Hepatocyte (in vitro differentiated cells): ENCODE measurements around the gene CCIN. TPM values are rescaled to one million over a fixed set of nuclear protein-coding genes. Genes with fewer than 3 reads are reported as not detected.

Source experiments
- DNase-seq: peaks from one replicate; pipeline ENCODE4 v3.0.0-alpha.2; 2016; ENCODE audit warnings: low spot score
- H2AFZ ChIP-seq: fragments of 200-600 bp; sonication (generic); 2 replicates; pipeline ENCODE4 v1.6.0; 2016; ENCODE audit warnings: antibody characterized with exemption, mild to moderate bottlenecking
- H3K27ac ChIP-seq: fragments of 200-600 bp; sonication (generic); 2 replicates; pipeline ENCODE4 v1.5.1; 2016; ENCODE audit warnings: mild to moderate bottlenecking
- H3K27me3 ChIP-seq: fragments of 200-600 bp; sonication (generic); 2 replicates; pipeline ENCODE4 v1.6.1; 2016
- H3K36me3 ChIP-seq: fragments of 200-600 bp; sonication (generic); replicated peaks from 2 replicates; pipeline ENCODE4 v1.5.1; 2016; ENCODE audit warnings: low read depth; ENCODE audit not compliant: insufficient read depth
- H3K4me1 ChIP-seq: fragments of 200-600 bp; sonication (generic); 2 replicates; pipeline ENCODE4 v1.5.1; 2016; ENCODE audit warnings: mild to moderate bottlenecking, moderate library complexity; ENCODE audit not compliant: insufficient read depth
- H3K4me2 ChIP-seq: fragments of 200-600 bp; sonication (generic); 2 replicates; pipeline ENCODE4 v1.6.0; 2016
- H3K4me3 ChIP-seq: fragments of 200-600 bp; sonication (generic); 2 replicates; pipeline ENCODE4 v1.5.1; 2016; ENCODE audit warnings: mild to moderate bottlenecking
- H3K79me2 ChIP-seq: fragments of 200-600 bp; sonication (generic); 2 replicates; pipeline ENCODE4 v1.6.0; 2017; ENCODE audit warnings: mild to moderate bottlenecking
- H3K9me2 ChIP-seq: fragments of 200-600 bp; sonication (generic); replicated peaks from 2 replicates; pipeline ENCODE4 v1.6.0; 2017; ENCODE audit warnings: mild to moderate bottlenecking; ENCODE audit not compliant: insufficient read depth
- H3K9me3 ChIP-seq: fragments of 200-600 bp; sonication (generic); 2 replicates; pipeline ENCODE4 v1.5.1; 2016; ENCODE audit warnings: low read depth, mild to moderate bottlenecking
- H4K20me1 ChIP-seq: fragments of 200-600 bp; sonication (generic); 2 replicates; pipeline ENCODE4 v1.6.0; 2016; ENCODE audit warnings: mild to moderate bottlenecking; ENCODE audit not compliant: insufficient read depth, poor library complexity, severe bottlenecking
- EZH2 ChIP-seq: fragments of 200-600 bp; sonication (generic); IDR thresholded peaks from 2 replicates; pipeline ENCODE4 v1.6.1; 2016; ENCODE audit warnings: antibody characterized with exemption, mild to moderate bottlenecking, borderline replicate concordance
- EZH2phosphoT487 ChIP-seq: fragments of 200-600 bp; sonication (generic); IDR thresholded peaks from one replicate; pipeline ENCODE4 v1.6.1; 2018; ENCODE audit warnings: antibody characterized with exemption, mild to moderate bottlenecking, low read depth, moderate library complexity; ENCODE audit not compliant: unreplicated experiment, severe bottlenecking
- WGBS: methylation state at CpG from one replicate; pipeline ENCODE4 v1.1.6; 2016; ENCODE audit warnings: low lambda C conversion rate; ENCODE audit errors: missing lambda C conversion rate; 5-methylcytosine and 5-hydroxymethylcytosine counted together
- polyA plus RNA-seq: library from polyadenylated mRNA; unstranded; fragments of >200 nt; fragmentation: Nextera tagmentation; extraction: Ambion mirVana; gene quantifications from 2 replicates; pipeline ENCODE4 v1.2.1, GENCODE V29; 2016
- total RNA-seq: library from RNA; depleted of rRNA; stranded (reverse); fragments of >200 nt; gene quantifications from 2 replicates; pipeline ENCODE4 v1.2.3, GENCODE V29; 2014
- TF ChIP-seq, protein P1 (sequence below): fragments of 200-600 bp; sonication (generic); IDR thresholded peaks from 2 replicates; pipeline ENCODE4 v1.5.1; 2016; ENCODE audit warnings: antibody characterized with exemption, mild to moderate bottlenecking; ENCODE audit not compliant: poor library complexity

Gene CCIN
- total and polyA plus RNA-seq, 2 experiments from 2014 or later = not detected

- peaks cover 42% of the 10 kb centered on the region for H4K20me1 ChIP-seq
- no peaks in the 10 kb centered on the region for H3K9me2 ChIP-seq
- H3K9me3 ChIP-seq = no peaks in the 10 kb centered on the region
- H3K4me3 ChIP-seq = no peak overlapping the region
- H3K4me1 ChIP-seq = no peaks in the 10 kb centered on the region
- no peak overlapping the region for H3K27ac ChIP-seq
- H2AFZ ChIP-seq = no peak overlapping the region
- no peaks in the 10 kb centered on the region for H3K27me3 ChIP-seq
- TF ChIP-seq, protein P1, sequence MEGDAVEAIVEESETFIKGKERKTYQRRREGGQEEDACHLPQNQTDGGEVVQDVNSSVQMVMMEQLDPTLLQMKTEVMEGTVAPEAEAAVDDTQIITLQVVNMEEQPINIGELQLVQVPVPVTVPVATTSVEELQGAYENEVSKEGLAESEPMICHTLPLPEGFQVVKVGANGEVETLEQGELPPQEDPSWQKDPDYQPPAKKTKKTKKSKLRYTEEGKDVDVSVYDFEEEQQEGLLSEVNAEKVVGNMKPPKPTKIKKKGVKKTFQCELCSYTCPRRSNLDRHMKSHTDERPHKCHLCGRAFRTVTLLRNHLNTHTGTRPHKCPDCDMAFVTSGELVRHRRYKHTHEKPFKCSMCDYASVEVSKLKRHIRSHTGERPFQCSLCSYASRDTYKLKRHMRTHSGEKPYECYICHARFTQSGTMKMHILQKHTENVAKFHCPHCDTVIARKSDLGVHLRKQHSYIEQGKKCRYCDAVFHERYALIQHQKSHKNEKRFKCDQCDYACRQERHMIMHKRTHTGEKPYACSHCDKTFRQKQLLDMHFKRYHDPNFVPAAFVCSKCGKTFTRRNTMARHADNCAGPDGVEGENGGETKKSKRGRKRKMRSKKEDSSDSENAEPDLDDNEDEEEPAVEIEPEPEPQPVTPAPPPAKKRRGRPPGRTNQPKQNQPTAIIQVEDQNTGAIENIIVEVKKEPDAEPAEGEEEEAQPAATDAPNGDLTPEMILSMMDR = no peak
- H3K36me3 ChIP-seq = no peaks in the 10 kb centered on the region
- no peak for DNase-seq
- 77% methylated on average over 4 of the region's 4 CpGs for WGBS
- H3K79me2 ChIP-seq = peaks cover 28% of the 10 kb centered on the region
- no peak overlapping the region for H3K4me2 ChIP-seq
Measured at GRCh38 chr9:36213989-36214388, 44.8 kb downstream of the CCIN start.

- H3K27ac ChIP-seq = no peak overlapping the region
- H4K20me1 ChIP-seq = peaks cover 36% of the 10 kb centered on the region
- H2AFZ ChIP-seq = no peak overlapping the region
- H3K4me2 ChIP-seq = no peak overlapping the region
- peaks cover 22% of the 10 kb centered on the region for H3K79me2 ChIP-seq
- no peaks in the 10 kb centered on the region for H3K9me3 ChIP-seq
- no peaks in the 10 kb centered on the region for H3K27me3 ChIP-seq
- no peak for DNase-seq
- no peaks in the 10 kb centered on the region for H3K36me3 ChIP-seq
- no peaks in the 10 kb centered on the region for H3K9me2 ChIP-seq
- no peaks in the 10 kb centered on the region for H3K4me1 ChIP-seq
- H3K4me3 ChIP-seq = no peak overlapping the region
- TF ChIP-seq EZH2phosphoT487 (no peak), EZH2 (no peak)
- TF ChIP-seq, protein P1 = no peak
Measured at GRCh38 chr9:36214571-36214970, 45.4 kb downstream of the CCIN start.

GRCh38 chr9:36217256-36217968, 48.2 kb downstream of the CCIN start:
- peaks cover 6% of the 10 kb centered on the region for H3K79me2 ChIP-seq
- H3K4me2 ChIP-seq = no peak overlapping the region
- H4K20me1 ChIP-seq = peaks cover 13% of the 10 kb centered on the region
- H3K4me3 ChIP-seq = no peak overlapping the region
- WGBS = 92% methylated on average over 13 of the region's 13 CpGs
- H3K27me3 ChIP-seq = no peaks in the 10 kb centered on the region
- no peak overlapping the region for H3K27ac ChIP-seq
- H3K36me3 ChIP-seq = no peaks in the 10 kb centered on the region
- no peak for DNase-seq
- H2AFZ ChIP-seq = no peak overlapping the region
- no peaks in the 10 kb centered on the region for H3K9me2 ChIP-seq
- TF ChIP-seq EZH2phosphoT487 (no peak), EZH2 (no peak)
- TF ChIP-seq, protein P1 = no peak
- no peaks in the 10 kb centered on the region for H3K9me3 ChIP-seq
- no peaks in the 10 kb centered on the region for H3K4me1 ChIP-seq

GRCh38 chr9:36218011-36218410, 48.8 kb downstream of the CCIN start:
- DNase-seq = no peak
- over 99% methylated on average over 5 of the region's 5 CpGs for WGBS
- H3K9me3 ChIP-seq = no peaks in the 10 kb centered on the region
- H3K36me3 ChIP-seq = peaks cover 3% of the 10 kb centered on the region
- no peaks in the 10 kb centered on the region for H3K9me2 ChIP-seq
- H3K4me3 ChIP-seq = no peak overlapping the region
- TF ChIP-seq EZH2 (no peak), EZH2phosphoT487 (no peak)
- TF ChIP-seq, protein P1 = no peak
- peaks cover 7% of the 10 kb centered on the region for H4K20me1 ChIP-seq
- no peak overlapping the region for H3K27ac ChIP-seq
- no peaks in the 10 kb centered on the region for H3K27me3 ChIP-seq
- H3K4me1 ChIP-seq = no peaks in the 10 kb centered on the region
- H2AFZ ChIP-seq = no peak overlapping the region
- no peak overlapping the region for H3K4me2 ChIP-seq
- peaks cover 6% of the 10 kb centered on the region for H3K79me2 ChIP-seq
